ENCODE data around the gene ZNRF4.

- TF ChIP-seq, protein P1, sequence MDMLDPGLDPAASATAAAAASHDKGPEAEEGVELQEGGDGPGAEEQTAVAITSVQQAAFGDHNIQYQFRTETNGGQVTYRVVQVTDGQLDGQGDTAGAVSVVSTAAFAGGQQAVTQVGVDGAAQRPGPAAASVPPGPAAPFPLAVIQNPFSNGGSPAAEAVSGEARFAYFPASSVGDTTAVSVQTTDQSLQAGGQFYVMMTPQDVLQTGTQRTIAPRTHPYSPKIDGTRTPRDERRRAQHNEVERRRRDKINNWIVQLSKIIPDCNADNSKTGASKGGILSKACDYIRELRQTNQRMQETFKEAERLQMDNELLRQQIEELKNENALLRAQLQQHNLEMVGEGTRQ (CRISPR knock-in tag; IDR thresholded peaks at IDR 0.05) = no peak
- TF ChIP-seq ZNF695 (CRISPR knock-in tag; IDR thresholded peaks at IDR 0.05) (no peak), ARNT (IDR thresholded peaks at IDR 0.05) (no peak), SNRNP70 (optimal IDR thresholded peaks at IDR 0.05; ENCODE audit: low read depth, low read length) (no peak), POLR3A (IDR thresholded peaks at IDR 0.05; ENCODE audit: borderline replicate concordance, extremely low read depth, insufficient read depth, insufficient read length) (no peak), MAFK (IDR thresholded peaks at IDR 0.05; ENCODE audit: low read length) (no peak), SOX6 (IDR thresholded peaks at IDR 0.05) (no peak)
- TF ChIP-seq, protein P2, sequence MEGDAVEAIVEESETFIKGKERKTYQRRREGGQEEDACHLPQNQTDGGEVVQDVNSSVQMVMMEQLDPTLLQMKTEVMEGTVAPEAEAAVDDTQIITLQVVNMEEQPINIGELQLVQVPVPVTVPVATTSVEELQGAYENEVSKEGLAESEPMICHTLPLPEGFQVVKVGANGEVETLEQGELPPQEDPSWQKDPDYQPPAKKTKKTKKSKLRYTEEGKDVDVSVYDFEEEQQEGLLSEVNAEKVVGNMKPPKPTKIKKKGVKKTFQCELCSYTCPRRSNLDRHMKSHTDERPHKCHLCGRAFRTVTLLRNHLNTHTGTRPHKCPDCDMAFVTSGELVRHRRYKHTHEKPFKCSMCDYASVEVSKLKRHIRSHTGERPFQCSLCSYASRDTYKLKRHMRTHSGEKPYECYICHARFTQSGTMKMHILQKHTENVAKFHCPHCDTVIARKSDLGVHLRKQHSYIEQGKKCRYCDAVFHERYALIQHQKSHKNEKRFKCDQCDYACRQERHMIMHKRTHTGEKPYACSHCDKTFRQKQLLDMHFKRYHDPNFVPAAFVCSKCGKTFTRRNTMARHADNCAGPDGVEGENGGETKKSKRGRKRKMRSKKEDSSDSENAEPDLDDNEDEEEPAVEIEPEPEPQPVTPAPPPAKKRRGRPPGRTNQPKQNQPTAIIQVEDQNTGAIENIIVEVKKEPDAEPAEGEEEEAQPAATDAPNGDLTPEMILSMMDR (IDR thresholded peaks at IDR 0.05 in 2 of 3, conservative IDR thresholded peaks at IDR 0.05 in 1 of 3; ENCODE audit: insufficient read depth in 2 of 3, low read depth in 1 of 3, low read length in 3 of 3) = no peak
Measured at GRCh38 chr19:5454743-5455142, 474 bp upstream of the ZNRF4 start.
